Lower leg skin (tissue), 4 donors: ENCODE results near the gene PCED1B. TPM values are rescaled to one million over a fixed set of nuclear protein-coding genes. Genes with fewer than 3 reads are reported as not detected.
"Not testable (repeated sequence)": the region's sequence is repeated elsewhere in the genome, so short reads cannot be mapped to it uniquely, and the experiment has no call there.

Experiments
- DNase-seq, 2 donors: peaks; one replicate each; pipeline ENCODE4 v3.0.0-alpha.2; 2019; ENCODE audit warnings: low spot score in 2 of 2
- H3K4me3 ChIP-seq: fragments of 200-600 bp; sonication (generic); 2 replicates; pipeline ENCODE4 v1.5.1; 2017; ENCODE audit warnings: mild to moderate bottlenecking, low read depth; ENCODE audit not compliant: poor library complexity, severe bottlenecking
- POLR2A ChIP-seq, 2 donors: fragments of 450-650 bp; IDR thresholded peaks; one replicate each; pipeline ENCODE4 v1.6.1; 2016 to 2017; ENCODE audit warnings: antibody characterized with exemption in 2 of 2, mild to moderate bottlenecking in 1 of 2, moderate library complexity in 1 of 2
- WGBS, 2 donors: methylation state at CpG; one replicate each; pipeline ENCODE4 v1.1.5; 2018; 5-methylcytosine and 5-hydroxymethylcytosine counted together
- intact Hi-C: fragments of 100-400 bp; cut with DNase I; formaldehyde crosslinking; loops from one replicate; pipeline ENCODE4 v1.15.0; 2023; ENCODE audit warnings: low total_unique reads
- total RNA-seq, 4 donors: library from RNA; depleted of rRNA; stranded (reverse); fragments of >200 nt; gene quantifications; one replicate each; pipeline ENCODE4 v1.1.0, GENCODE V29; 2016
- TF ChIP-seq, protein P1 (sequence below), 3 donors: fragments of 450-650 bp; IDR thresholded peaks; one replicate each; pipeline ENCODE4 v1.5.1; 2016; ENCODE audit warnings: antibody characterized with exemption in 3 of 3, mild to moderate bottlenecking in 3 of 3, moderate library complexity in 2 of 3

PCED1B gene
- total RNA-seq, 4 donors from 2014 or later, result 0.23 to 3.0 (median 0.73) TPM

DNA sequence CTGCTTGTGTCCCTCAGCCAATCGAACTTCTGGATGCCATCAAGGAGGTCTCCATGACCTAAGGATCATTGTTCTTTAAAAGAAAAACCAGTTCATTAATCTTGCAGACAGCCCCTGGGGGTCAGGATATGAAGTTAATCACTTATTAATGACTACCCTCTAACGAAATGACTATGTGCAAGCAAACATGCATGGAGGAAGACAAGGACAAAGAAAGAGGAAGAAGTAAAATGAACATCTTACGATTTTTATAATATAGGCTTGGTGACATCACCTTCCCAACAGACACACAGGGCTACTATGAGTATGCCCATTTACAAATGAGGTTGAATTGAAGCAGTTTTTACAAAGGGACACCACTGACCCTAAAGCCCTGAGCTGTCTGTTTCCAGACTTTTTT lies 111.5 kb downstream of the PCED1B start:
- TF ChIP-seq, protein P1, sequence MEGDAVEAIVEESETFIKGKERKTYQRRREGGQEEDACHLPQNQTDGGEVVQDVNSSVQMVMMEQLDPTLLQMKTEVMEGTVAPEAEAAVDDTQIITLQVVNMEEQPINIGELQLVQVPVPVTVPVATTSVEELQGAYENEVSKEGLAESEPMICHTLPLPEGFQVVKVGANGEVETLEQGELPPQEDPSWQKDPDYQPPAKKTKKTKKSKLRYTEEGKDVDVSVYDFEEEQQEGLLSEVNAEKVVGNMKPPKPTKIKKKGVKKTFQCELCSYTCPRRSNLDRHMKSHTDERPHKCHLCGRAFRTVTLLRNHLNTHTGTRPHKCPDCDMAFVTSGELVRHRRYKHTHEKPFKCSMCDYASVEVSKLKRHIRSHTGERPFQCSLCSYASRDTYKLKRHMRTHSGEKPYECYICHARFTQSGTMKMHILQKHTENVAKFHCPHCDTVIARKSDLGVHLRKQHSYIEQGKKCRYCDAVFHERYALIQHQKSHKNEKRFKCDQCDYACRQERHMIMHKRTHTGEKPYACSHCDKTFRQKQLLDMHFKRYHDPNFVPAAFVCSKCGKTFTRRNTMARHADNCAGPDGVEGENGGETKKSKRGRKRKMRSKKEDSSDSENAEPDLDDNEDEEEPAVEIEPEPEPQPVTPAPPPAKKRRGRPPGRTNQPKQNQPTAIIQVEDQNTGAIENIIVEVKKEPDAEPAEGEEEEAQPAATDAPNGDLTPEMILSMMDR (IDR thresholded peaks at IDR 0.05), result no peak
- TF ChIP-seq POLR2A (IDR thresholded peaks at IDR 0.05), result no peak
- intact Hi-C loops, result no loop called here
- WGBS, 2 donors, result 47 to 70% methylated on average over 3 of the region's 3 CpGs
- H3K4me3 ChIP-seq, result no peak overlapping the region
- DNase-seq, result no peak

DNA sequence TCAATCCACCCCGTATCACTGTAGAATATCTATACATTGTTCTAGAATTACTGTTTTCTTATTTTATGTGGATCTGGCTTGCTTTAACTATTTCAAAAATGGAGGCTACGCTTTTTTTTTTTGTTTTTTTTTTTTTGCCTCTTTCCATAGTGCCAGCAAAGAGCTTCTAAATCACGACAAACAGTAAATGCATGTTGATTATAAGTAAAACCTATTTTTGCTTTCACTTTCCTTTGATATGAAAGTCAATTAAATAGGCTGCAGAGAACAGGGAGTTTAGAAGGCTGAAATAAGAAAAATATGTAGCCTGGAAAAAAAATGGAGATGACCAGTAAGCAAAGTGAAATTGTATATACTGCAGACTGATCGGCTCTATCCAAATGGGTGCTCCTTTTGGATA lies 112.6 kb downstream of the PCED1B start:
- WGBS, 2 donors, result 78 to 79% methylated on average over 4 of the region's 4 CpGs
- DNase-seq, result no peak
- no peak overlapping the region for H3K4me3 ChIP-seq
- TF ChIP-seq, protein P1 (IDR thresholded peaks at IDR 0.05), result no peak
- TF ChIP-seq POLR2A (IDR thresholded peaks at IDR 0.05), result no peak
- intact Hi-C loops, result no loop called here

DNA sequence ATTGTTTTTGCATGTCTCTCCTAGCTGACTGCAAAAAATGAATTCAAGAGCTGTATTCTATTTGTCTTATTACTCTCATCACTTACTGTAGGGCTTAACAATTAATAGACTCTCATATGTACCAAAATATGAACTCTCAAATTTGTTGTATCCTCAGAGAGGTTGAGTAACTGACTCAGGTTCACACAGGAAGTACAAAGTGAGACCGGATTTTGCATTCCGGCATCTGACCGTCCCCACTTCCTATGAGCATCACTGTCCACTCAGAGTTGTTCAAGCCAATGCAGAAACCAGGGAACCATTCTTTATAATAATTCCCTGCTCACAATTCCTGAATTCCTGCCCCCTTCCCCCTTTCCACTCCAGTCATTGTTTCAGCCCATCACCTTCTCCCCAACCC lies 113.6 kb downstream of the PCED1B start:
- TF ChIP-seq POLR2A (IDR thresholded peaks at IDR 0.05), result no peak
- TF ChIP-seq, protein P1 (IDR thresholded peaks at IDR 0.05), result no peak
- intact Hi-C loops, result no loop called here
- no peak overlapping the region for H3K4me3 ChIP-seq
- no peak for DNase-seq
- 79 to 82% methylated on average over 3 of the region's 3 CpGs for WGBS, 2 donors

DNA sequence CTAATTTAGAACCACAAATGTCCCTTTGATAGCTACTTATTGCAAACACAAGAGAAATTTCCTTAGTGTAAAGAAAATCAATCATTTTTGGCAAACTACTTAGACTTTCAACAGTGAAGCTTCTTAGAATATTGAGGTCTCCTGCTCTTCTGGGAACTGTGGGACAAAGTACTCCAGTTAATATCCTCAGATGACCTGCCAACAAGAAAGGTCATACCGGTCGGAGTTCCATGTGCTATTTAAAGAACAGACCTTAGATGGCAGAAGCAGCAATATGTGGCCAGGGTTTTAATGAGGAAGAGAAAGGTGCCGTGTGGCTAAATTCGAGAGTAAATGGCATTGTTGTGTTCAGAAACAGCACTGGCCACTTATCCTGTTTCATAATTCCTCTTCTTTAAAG lies 115.1 kb downstream of the PCED1B start:
- TF ChIP-seq POLR2A (IDR thresholded peaks at IDR 0.05), result no peak
- TF ChIP-seq, protein P1 (IDR thresholded peaks at IDR 0.05), result no peak
- WGBS, 2 donors, result 55 to 57% methylated on average over 4 of the region's 4 CpGs
- intact Hi-C loops, result no loop called here
- no peak overlapping the region for H3K4me3 ChIP-seq
- DNase-seq, result no peak

DNA sequence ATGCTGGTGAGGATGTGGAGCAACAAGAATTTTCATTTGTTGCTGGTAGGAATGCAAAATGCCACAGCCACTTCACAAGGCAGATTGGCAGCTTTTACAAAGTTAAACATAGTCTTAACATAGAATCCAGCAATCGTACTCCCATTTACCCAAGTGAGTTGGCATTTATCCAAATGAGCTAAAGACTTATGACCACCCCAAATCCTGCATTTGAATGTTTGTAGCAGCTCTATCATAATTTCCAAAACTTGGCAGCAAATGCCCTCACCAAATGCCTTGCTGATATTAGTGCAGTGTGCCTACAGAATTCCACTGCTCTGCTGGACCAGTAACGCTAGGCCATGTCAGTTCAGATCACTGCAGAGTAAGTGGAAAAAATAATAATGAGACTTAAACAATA lies 121.0 kb downstream of the PCED1B start:
- H3K4me3 ChIP-seq, result no peak overlapping the region
- no peak for DNase-seq
- 78 to 81% methylated on average over 2 of the region's 2 CpGs for WGBS, 2 donors
- intact Hi-C loops, result no loop called here
- TF ChIP-seq, protein P1 (IDR thresholded peaks at IDR 0.05), result no peak
- no peak for TF ChIP-seq POLR2A (IDR thresholded peaks at IDR 0.05)

DNA sequence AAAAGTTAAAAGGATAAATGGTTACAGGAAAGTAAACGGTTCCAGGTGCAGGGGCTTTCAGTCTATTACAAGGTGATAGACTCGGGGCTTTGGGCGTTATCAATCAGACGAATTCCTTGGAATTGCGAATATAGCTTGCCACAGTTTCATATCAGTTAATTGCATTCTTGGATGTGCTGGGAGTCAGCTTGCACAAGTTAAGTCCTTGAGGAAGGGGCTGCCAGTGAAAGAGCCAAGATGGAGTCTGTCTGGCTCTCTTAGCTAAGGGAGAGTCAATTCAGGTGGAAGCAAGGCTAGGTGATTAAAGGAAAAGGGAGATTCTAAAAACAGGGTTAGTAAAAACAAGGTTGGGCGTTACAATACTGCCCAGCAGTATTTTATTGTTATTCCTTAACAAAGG lies 121.8 kb downstream of the PCED1B start:
- DNase-seq, H3K4me3 ChIP-seq, intact Hi-C loops: not testable (repeated sequence)
- 91% methylated on average over 6 of the region's 6 CpGs for WGBS, 2 donors
